Right atrium auricular region (tissue), 2 donors: ENCODE data around the gene PDZD7. TPM values are rescaled to one million over a fixed set of nuclear protein-coding genes. Genes with fewer than 3 reads are reported as not detected.

Source experiments
- DNase-seq: peaks from one replicate; pipeline ENCODE4 v3.0.0-alpha.2; 2019; ENCODE audit warnings: low spot score
- H3K27ac ChIP-seq, 2 donors: fragments of 200-600 bp; sonication (generic); 1 replicate in 1 of 2; 2 replicates in 1 of 2; pipeline ENCODE4 v1.5.1; 2016 to 2019
- H3K27me3 ChIP-seq, 2 donors: fragments of 200-600 bp; sonication (generic); one replicate each; pipeline versions ENCODE4 v1.5.1 to v1.6.0; 2017 to 2019
- H3K36me3 ChIP-seq: fragments of 200-600 bp; sonication (generic); one replicate; pipeline ENCODE4 v1.5.1; 2016
- H3K4me1 ChIP-seq, 2 donors: fragments of 200-600 bp; sonication (generic); one replicate each; pipeline versions ENCODE4 v1.5.1 to v1.6.0; 2017 to 2019
- H3K4me3 ChIP-seq, 2 donors: fragments of 200-600 bp; sonication (generic); 1 replicate in 1 of 2; 2 replicates in 1 of 2; pipeline ENCODE4 v1.5.1; 2017 to 2019; ENCODE audit warnings: mild to moderate bottlenecking in 1 of 2, moderate library complexity in 1 of 2
- H3K9me3 ChIP-seq, 2 donors: fragments of 200-600 bp; sonication (generic); one replicate each; pipeline ENCODE4 v1.5.1; 2019
- total RNA-seq, 2 donors: library from RNA; depleted of rRNA; stranded (reverse); fragments of >200 nt; gene quantifications; one replicate each; pipeline ENCODE4 v1.1.0, GENCODE V29; 2016
- TF ChIP-seq, protein P1 (sequence below), 2 donors: fragments of 200-600 bp; sonication (generic); IDR thresholded peaks; one replicate each; pipeline ENCODE4 v1.5.1; 2019; ENCODE audit warnings: antibody characterized with exemption in 2 of 2

Gene PDZD7
- total RNA-seq, 2 donors from 2014 or later: 0.59 to 1.3 TPM

DNA sequence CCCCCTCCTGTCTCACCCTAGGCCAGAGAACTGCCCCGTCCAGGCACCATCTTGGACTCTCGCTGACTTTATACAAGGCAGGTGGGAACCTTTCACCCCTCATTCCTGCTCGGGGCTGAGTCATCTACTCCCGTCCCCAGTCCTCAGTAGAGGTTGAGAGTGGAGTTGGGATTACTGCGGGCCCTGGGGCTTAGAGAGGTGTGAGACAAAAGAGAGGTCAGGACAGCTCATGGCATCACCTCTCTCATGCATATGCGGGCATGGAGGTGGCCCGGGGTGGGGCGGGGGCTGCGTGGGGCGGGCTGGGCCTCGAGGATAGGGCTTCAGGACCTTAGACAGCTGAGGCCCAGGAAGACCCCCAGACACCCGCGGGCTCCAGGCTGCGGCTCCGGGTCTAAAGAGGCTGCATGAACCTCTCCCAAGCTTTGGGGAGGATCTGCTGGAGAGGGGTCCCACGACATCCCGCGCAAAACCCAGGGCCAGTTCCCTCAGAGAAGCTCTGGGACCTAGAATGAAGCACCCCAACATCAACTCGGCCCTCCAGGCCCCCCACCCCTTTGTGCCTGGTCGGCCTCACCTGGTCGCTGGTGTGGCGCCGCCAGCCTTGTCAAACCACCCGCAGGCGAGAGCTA is 317 bp downstream of the PDZD7 start:
- Histone ChIP-seq H3K27ac (peak overlapping the region; percentile 99 to 100), H3K9me3 (no peaks in the 10 kb centered on the region), H3K4me1 (peaks cover 0 to 20% of the 10 kb centered on the region in 2 donors), H3K4me3 (peak overlapping the region; percentile 77 to 89), H3K36me3 (peaks cover 11% of the 10 kb centered on the region), H3K27me3 (no peaks in the 10 kb centered on the region)
- TF ChIP-seq, protein P1, sequence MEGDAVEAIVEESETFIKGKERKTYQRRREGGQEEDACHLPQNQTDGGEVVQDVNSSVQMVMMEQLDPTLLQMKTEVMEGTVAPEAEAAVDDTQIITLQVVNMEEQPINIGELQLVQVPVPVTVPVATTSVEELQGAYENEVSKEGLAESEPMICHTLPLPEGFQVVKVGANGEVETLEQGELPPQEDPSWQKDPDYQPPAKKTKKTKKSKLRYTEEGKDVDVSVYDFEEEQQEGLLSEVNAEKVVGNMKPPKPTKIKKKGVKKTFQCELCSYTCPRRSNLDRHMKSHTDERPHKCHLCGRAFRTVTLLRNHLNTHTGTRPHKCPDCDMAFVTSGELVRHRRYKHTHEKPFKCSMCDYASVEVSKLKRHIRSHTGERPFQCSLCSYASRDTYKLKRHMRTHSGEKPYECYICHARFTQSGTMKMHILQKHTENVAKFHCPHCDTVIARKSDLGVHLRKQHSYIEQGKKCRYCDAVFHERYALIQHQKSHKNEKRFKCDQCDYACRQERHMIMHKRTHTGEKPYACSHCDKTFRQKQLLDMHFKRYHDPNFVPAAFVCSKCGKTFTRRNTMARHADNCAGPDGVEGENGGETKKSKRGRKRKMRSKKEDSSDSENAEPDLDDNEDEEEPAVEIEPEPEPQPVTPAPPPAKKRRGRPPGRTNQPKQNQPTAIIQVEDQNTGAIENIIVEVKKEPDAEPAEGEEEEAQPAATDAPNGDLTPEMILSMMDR (IDR thresholded peaks at IDR 0.05): no peak
- DNase-seq: no peak

DNA sequence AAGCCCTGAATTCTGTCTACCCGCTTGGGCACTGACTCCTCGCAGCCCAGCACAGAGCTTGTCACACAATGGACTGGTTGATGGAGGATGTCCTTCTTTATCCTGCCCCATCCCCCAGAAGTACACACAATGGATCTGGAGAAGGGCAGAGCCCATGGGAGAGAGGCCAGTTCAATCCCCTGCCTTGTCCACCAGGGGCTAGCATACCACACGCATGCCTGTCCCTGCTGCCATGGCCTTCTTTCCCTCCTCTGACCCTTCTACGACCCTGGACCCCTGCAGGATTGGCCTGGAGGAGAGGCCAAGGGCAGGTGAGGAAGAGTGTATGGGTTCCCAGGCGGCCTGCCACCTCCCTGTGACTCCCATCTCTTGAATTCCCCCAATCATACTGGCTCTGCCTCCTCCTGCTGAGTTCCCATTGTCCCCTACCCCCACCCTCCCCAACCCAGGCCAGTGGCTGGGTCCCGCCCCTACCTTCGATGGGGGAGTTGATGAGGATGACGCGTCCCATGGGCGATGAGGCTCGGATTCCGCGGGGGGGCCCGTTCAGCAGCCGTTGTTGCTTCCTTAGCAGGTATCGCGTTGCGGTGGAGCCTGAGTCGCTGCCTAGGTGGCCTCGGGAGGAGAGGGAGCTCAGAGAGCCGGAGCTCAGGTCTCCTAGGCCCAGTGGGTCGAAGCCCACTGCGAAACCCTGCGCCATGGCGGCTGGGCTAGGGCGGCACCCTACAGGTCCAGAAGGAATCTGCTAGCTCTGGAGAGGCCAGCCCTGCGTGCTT is 1.2 kb downstream of the PDZD7 start:
- TF ChIP-seq, protein P1 (IDR thresholded peaks at IDR 0.05): no peak
- no peaks in the 10 kb centered on the region for H3K27me3 ChIP-seq
- no peak for DNase-seq
- H3K9me3 ChIP-seq: no peaks in the 10 kb centered on the region
- no peak overlapping the region for H3K27ac ChIP-seq
- peaks cover 2% of the 10 kb centered on the region for H3K36me3 ChIP-seq
- peaks cover 0 to 20% of the 10 kb centered on the region in 2 donors for H3K4me1 ChIP-seq
- H3K4me3 ChIP-seq: no peak overlapping the region

DNA sequence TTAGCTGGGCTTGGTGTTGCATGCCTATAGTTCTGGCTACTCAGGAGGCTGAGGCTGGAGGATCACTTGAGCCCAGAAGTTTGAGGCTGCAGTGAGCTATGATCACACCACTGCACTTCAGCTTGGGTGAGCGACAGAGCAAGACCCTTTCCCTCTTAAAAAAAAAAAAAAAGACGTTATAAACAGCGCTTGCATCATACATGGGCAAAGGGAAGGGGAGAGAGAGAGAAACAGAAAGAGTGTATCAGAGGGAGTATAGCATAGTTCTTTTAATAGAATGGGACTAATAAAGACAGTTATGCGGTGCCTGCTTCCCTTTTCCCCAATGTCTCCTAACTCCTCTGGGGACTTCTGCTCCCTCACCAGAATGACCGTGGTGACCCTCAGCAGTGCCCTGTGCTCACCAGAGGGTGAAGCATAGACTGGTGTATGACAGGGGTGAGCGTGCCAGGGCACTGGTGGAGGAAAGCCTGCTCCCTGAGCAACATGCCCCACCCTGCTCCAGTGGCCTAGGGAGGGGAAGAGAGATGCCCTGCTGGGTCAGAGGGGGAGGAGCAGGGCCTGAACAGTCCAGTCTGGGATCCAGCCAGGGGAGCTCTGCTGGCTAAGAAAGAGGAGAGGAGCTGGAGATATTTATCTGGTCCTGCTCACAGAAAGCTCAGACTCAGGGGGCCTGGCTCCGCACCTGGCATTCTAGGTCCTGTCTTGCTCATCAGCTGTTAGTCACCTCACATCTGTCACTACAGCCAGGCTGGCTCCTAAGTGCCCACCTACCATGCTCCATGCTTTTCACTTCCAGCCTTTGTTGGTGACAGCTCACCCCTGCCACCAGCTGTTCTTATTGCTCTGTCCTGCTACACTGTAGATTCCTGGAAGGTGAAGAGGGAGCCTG is 2.2 kb downstream of the PDZD7 start:
- H3K27ac ChIP-seq: no peak overlapping the region
- H3K36me3 ChIP-seq: no peaks in the 10 kb centered on the region
- H3K4me1 ChIP-seq: peaks cover 0 to 17% of the 10 kb centered on the region in 2 donors
- no peaks in the 10 kb centered on the region for H3K27me3 ChIP-seq
- TF ChIP-seq, protein P1 (IDR thresholded peaks at IDR 0.05): no peak
- no peak for DNase-seq
- H3K4me3 ChIP-seq: no peak overlapping the region
- H3K9me3 ChIP-seq: no peaks in the 10 kb centered on the region

DNA sequence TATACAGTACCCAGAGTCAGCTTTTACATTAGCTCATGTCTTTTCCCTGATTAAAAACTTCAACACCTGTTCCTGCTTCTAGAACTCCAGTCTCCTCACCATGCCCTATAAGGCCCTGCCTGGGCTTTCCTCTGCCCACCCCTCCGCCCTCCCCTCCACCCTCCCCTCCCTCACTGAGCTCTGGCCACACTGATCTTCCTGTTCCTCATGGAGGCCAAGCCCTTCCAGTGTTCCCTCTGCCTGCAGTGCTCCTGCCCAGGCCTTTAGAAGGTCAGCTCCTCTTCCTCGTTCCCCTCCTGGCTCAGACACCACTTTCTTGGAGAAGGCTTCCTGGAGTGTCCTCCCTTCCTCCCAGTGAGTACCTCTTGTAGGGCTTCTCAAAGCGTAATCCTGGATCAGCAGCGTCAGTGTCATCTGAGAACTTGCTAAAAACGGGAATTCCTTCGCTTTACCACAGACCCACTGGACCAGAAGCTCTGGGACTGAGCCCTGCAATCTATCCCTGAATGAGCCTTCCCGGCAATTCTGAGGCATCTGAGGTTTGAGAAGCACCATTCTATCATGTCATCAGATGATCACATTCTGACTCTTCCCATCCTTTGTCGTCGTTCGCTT is 3.7 kb downstream of the PDZD7 start:
- H3K36me3 ChIP-seq: no peaks in the 10 kb centered on the region
- TF ChIP-seq, protein P1 (IDR thresholded peaks at IDR 0.05): no peak
- H3K27me3 ChIP-seq: no peaks in the 10 kb centered on the region
- H3K27ac ChIP-seq: no peak overlapping the region
- H3K4me3 ChIP-seq: no peak overlapping the region
- DNase-seq: no peak
- no peaks in the 10 kb centered on the region for H3K9me3 ChIP-seq
- peaks cover 0 to 6% of the 10 kb centered on the region in 2 donors for H3K4me1 ChIP-seq

DNA sequence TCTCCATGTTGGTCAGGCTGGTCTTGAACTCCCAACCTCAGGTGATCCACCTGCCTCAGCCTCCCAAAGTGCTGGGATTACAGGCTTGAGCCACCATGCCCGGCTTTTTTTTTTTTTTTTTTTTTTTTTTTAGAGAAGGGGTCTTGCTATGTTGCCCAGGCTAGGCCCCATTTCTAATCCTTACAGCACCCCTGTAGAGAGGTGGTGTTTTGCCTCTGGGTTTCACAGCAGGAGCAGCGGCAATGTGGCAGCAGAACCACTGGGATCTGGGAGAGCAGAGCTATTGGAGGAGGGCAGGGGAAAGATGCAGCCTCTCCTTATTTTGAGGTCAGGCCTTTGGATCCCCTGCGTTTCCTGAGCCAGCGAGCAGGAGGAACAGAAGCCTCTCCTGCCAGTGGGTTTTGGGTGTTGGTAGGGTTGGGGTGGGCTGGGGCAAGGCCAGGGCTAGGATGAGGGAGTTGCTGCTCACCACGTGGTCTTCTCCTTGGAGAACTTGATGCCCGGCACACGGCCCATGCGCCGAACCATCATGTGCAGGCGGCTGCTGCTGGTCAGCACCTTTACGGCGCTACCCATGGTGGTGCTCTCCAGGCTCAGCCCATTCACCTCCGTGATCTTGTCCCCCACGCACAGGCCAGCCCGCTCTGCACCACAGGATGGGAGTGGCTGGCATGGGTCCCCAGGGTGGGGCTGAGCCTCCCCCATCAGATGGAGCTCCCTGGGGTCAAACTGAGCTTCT is 7.8 kb downstream of the PDZD7 start:
- no peak for DNase-seq
- Histone ChIP-seq H3K9me3 (no peaks in the 10 kb centered on the region), H3K4me3 (no peak overlapping the region), H3K36me3 (no peaks in the 10 kb centered on the region), H3K27ac (no peak overlapping the region), H3K27me3 (no peaks in the 10 kb centered on the region), H3K4me1 (peaks cover 0 to 7% of the 10 kb centered on the region in 2 donors)
- TF ChIP-seq, protein P1 (IDR thresholded peaks at IDR 0.05): no peak
